ENCODE results near the gene RIT1.

RIT1 gene, protein sequence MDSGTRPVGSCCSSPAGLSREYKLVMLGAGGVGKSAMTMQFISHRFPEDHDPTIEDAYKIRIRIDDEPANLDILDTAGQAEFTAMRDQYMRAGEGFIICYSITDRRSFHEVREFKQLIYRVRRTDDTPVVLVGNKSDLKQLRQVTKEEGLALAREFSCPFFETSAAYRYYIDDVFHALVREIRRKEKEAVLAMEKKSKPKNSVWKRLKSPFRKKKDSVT

GRCh38 chr1:155911156-155912055, at the start of gene RIT1:
RIT1 (minus strand) TSS chr1:155911349; CDS start chr1:155910761, 588 bp downstream.
- DNase-seq = peak; percentile 83

- DNase-seq = no peak
These were observed 49.1 kb upstream of the RIT1 start for GRCh38 chr1:155960081-155960745.

GRCh38 chr1:155957411-155957915, 46.3 kb upstream of the RIT1 start:
- DNase-seq = no peak

GRCh38 chr1:155954645-155955044, 43.5 kb upstream of the RIT1 start:
- DNase-seq = no peak

DNA sequence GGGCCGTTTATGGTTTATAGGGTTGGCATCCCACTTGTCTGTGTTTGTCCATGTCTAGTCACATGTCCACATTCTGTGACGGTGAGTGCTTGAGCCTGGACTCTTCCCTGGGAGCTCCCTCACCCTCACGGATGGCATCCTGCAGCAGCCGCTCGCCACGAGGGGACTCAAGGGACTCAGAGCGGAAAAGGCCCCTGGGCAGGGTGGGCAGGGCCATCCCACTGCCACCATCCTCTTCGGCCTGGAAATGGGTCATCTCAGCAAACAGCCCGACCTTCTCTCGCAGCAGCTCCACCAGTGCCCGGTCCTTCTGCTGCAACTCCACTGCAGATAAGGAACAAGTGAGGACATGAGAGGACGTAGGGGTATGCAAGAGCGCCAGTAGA, 41.3 kb upstream of the RIT1 start:
- DNase-seq = no peak

GRCh38 chr1:155951753-155952504, 40.8 kb upstream of the RIT1 start:
- no peak for DNase-seq

DNA sequence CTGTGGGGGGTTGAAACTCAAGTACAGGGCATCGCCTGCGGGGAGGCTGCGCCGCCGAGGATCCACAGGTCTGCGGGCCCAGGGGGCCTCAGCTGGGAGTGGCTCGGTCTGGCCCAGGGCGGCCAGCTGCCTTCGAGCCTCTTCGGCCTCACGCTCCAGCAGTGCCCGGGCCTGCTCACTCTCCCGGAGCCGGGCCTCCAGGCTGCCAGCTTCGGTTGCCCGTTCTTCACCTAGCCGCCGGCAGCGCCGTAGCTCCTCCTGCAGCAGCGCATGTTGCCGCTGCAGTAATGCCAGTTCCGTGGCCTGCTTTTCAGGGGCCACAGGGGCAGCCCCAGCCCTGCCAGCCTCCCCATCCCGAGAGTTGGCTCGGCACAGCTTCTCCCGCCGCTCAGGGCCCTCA, 39.7 kb upstream of the RIT1 start:
- no peak for DNase-seq

- DNase-seq = no peak
These were observed 36.6 kb upstream of the RIT1 start for GRCh38 chr1:155947741-155948140.

- no peak for DNase-seq
These were observed 36.1 kb upstream of the RIT1 start for GRCh38 chr1:155947292-155947691.

GRCh38 chr1:155946633-155947219, 35.6 kb upstream of the RIT1 start:
- no peak for DNase-seq

DNA sequence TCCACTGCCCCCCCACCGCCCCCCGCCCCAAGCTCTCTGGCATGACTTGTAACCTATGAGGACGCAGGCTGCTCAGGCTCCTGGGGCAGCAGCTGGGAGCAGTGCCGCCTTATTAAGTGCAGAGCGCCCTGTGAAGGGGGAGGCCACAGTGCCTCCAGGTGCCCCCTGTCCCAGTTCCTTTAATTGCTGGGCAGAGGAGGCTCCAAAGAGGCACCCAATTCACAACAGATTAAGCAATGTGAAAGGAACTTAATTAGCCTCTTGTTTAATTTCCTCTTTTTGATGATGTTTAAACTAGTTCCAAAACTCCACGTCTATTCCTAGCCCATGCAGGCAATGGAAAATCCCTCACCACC, 33.3 kb upstream of the RIT1 start:
- DNase-seq = no peak

DNA sequence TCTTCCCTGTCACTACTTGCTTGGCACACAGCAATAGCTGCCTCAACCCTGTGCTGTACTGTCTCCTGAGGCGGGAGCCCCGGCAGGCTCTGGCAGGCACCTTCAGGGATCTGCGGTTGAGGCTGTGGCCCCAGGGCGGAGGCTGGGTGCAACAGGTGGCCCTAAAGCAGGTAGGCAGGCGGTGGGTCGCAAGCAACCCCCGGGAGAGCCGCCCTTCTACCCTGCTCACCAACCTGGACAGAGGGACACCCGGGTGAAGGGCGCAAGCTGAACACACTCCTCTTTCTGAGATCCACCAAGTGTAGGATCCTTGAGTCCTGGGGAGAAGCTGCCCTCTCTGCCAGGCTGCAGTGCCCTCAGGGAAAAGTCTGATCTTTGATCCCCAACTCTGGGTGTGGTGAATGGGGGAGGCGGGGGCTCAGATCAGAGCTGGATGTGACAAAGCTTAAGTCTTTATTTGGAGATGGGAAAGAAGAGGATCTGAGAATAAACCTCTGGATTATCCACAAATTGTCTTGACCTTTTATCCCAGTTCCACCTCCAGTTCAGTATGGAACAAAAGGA, 31.5 kb upstream of the RIT1 start:
- DNase-seq = no peak

DNA sequence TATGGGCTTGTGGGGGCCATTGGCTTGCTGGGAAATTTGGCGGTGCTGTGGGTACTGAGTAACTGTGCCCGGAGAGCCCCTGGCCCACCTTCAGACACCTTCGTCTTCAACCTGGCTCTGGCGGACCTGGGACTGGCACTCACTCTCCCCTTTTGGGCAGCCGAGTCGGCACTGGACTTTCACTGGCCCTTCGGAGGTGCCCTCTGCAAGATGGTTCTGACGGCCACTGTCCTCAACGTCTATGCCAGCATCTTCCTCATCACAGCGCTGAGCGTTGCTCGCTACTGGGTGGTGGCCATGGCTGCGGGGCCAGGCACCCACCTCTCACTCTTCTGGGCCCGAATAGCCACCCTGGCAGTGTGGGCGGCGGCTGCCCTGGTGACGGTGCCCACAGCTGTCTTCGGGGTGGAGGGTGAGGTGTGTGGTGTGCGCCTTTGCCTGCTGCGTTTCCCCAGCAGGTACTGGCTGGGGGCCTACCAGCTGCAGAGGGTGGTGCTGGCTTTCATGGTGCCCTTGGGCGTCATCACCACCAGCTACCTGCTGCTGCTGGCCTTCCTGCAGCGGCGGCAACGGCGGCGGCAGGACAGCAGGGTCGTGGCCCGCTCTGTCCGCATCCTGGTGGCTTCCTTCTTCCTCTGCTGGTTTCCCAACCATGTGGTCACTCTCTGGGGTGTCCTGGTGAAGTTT, 30.8 kb upstream of the RIT1 start:
- DNase-seq = no peak

DNA sequence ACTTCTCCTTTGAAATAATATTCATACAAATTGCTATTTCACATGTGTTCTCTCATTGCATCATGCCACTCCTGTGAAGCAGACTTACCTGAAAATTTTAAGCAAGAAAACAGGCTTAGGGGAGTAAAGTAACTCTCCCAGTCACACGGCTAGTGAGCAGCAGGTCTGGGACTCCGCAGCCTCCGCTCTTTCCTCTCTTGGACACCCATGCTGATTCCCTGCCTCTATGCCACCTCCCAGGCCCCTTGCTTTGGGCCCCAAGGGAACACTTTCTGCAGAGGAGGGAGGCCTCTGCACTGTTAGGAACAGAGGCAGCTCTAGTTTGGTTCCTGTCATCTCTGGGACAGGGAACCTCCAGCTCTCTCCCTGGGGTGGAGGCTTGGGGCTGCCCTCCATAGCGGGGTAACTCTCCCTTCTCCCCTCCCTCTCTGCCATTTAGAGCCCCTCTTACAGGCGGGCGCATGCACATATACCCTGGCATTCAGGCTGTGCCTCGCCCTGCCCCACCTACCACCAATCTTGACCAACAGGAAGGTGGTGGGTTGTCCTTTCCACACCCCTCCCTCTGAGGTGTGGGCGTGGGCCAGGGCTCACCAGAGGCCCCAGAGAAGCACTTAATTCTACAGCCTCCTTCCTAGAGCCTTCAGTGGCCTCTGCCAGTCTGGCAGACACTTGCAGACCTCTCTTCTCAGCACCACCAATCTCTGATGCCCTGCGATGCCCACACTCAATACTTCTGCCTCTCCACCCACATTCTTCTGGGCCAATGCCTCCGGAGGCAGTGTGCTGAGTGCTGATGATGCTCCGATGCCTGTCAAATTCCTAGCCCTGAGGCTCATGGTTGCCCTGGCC, 30.1 kb upstream of the RIT1 start, which contains the start of gene RXFP4:
Gene RXFP4 (plus strand): TSS at position 646 of the 852 bp plus-strand sequence. CDS start 72 bp downstream, at position 718.
- DNase-seq = no peak

DNA sequence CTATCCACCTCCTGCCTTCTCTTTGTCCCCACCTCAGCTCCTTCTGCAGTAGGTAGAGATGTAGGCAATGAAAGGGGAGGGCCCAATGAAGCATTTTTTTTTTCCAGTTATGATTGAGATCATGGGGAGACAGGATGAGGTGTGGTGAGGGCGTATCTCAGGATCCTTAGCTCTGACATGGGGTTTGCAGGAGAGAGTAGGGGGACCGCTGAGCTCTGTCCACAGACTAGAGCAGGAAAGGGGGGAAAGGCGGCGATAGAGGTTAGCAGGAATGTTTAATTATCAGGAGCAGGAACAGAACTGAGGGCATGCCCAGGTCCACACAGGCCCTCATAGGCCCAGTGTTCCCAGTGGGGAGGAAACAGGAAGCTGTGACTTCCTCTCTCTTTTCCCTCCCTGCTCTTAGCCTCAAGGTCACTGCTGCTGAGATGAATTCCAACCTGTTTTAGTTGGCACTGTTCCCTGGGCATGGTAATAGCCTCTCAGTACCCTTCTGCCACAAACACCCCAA, 29.4 kb upstream of the RIT1 start:
- DNase-seq = no peak

- DNase-seq = no peak
These were observed 27.1 kb upstream of the RIT1 start for GRCh38 chr1:155938220-155938627.

GRCh38 chr1:155934936-155935590, 23.9 kb upstream of the RIT1 start:
- DNase-seq = no peak

- DNase-seq = peak; percentile 89
These were observed 23.2 kb upstream of the RIT1 start, which contains the start of gene KHDC4 for GRCh38 chr1:155934097-155934935. KHDC4 (minus strand) TSS chr1:155934413; CDS start chr1:155934373, 40 bp downstream.
